GM23338 (cell line): Measurements from ENCODE around the gene LIX1. TPM values are rescaled to one million over a fixed set of nuclear protein-coding genes. Genes with fewer than 3 reads are reported as not detected.

Experiments
- ATAC-seq: fragments of 200-7000 bp; cut with Tn5 transposase; 3 replicates; pipeline ENCODE4 v1.9.1; 2020
- DNase-seq: peaks from one replicate; pipeline ENCODE4 v3.0.0-alpha.2; 2015; ENCODE audit warnings: low spot score
- H2AFZ ChIP-seq: fragments of 200-600 bp; sonication (generic); 2 replicates; pipeline ENCODE4 v1.8.0; 2016; ENCODE audit warnings: antibody characterized with exemption, mild to moderate bottlenecking, moderate library complexity
- H3F3A ChIP-seq: fragments of 200-600 bp; sonication (generic); replicated peaks from 2 replicates; pipeline ENCODE4 v1.8.0; 2017; ENCODE audit warnings: antibody characterized with exemption, mixed run types, low read depth
- H3K27ac ChIP-seq: fragments of 200-600 bp; sonication (generic); 2 replicates; pipeline ENCODE4 v1.6.1; 2016; ENCODE audit warnings: low read depth
- H3K27me3 ChIP-seq: fragments of 200-600 bp; sonication (generic); 2 replicates; pipeline ENCODE4 v1.8.0; 2016; ENCODE audit warnings: mild to moderate bottlenecking, mixed run types, moderate library complexity; ENCODE audit not compliant: insufficient read depth
- H3K36me3 ChIP-seq: fragments of 200-600 bp; sonication (generic); 2 replicates; pipeline ENCODE4 v1.8.0; 2016; ENCODE audit warnings: mild to moderate bottlenecking; ENCODE audit not compliant: insufficient read depth
- H3K4me1 ChIP-seq: fragments of 200-600 bp; sonication (generic); 2 replicates; pipeline ENCODE4 v1.8.0; 2016; ENCODE audit warnings: mild to moderate bottlenecking, moderate library complexity; ENCODE audit not compliant: insufficient read depth
- H3K4me2 ChIP-seq: fragments of 200-600 bp; sonication (generic); 2 replicates; pipeline ENCODE4 v1.7.1; 2017; ENCODE audit warnings: mixed run types
- H3K4me3 ChIP-seq: fragments of 200-600 bp; sonication (generic); 2 replicates; pipeline ENCODE4 v1.6.1; 2016; ENCODE audit warnings: mixed run types
- H3K79me2 ChIP-seq: fragments of 200-600 bp; sonication (generic); replicated peaks from 2 replicates; pipeline ENCODE4 v1.8.0; 2017; ENCODE audit warnings: mild to moderate bottlenecking; ENCODE audit not compliant: insufficient read depth
- H3K9me2 ChIP-seq: fragments of 200-600 bp; sonication (generic); 2 replicates; pipeline ENCODE4 v1.8.0; 2017; ENCODE audit not compliant: insufficient read depth
- H4K20me1 ChIP-seq: fragments of 200-600 bp; sonication (generic); replicated peaks from 2 replicates; pipeline ENCODE4 v1.8.0; 2017; ENCODE audit warnings: mild to moderate bottlenecking; ENCODE audit not compliant: insufficient read depth
- H3K27ac Mint-ChIP-seq: 2 replicates; pipeline ENCODE4 v1.8.0; 2020; ENCODE audit warnings: inconsistent platforms, mild to moderate bottlenecking, moderate library complexity, mixed read lengths
- H3K27me3 Mint-ChIP-seq: 3 replicates; pipeline ENCODE4 v1.8.0; 2022; ENCODE audit warnings: low read depth, mild to moderate bottlenecking, moderate library complexity, mixed read lengths, inconsistent platforms; ENCODE audit not compliant: insufficient read depth, poor library complexity
- H3K36me3 Mint-ChIP-seq: 3 replicates; pipeline ENCODE4 v1.8.0; 2021; ENCODE audit warnings: low read depth, mild to moderate bottlenecking, inconsistent platforms, moderate library complexity, mixed read lengths
- H3K4me1 Mint-ChIP-seq: 3 replicates; pipeline ENCODE4 v1.8.0; 2020; ENCODE audit warnings: mild to moderate bottlenecking, inconsistent platforms, mixed read lengths
- H3K4me3 Mint-ChIP-seq: 3 replicates; pipeline ENCODE4 v1.8.0; 2021; ENCODE audit warnings: moderate library complexity, mild to moderate bottlenecking, inconsistent platforms, mixed read lengths
- H3K9me3 Mint-ChIP-seq: 3 replicates; pipeline ENCODE4 v1.8.0; 2020; ENCODE audit warnings: moderate library complexity, mild to moderate bottlenecking, inconsistent platforms, mixed read lengths
- CREB1 ChIP-seq: fragments of 250-450 bp; sonication (Bioruptor Pico); IDR thresholded peaks from 2 replicates; pipeline ENCODE4 v1.5.0; 2020; ENCODE audit warnings: low read depth, mild to moderate bottlenecking, moderate library complexity
- EZH2 ChIP-seq: fragments of 200-600 bp; sonication (generic); IDR thresholded peaks from one replicate; pipeline ENCODE4 v1.8.0; 2017; ENCODE audit warnings: antibody characterized with exemption, mild to moderate bottlenecking, low read depth; ENCODE audit not compliant: unreplicated experiment
- JUNB ChIP-seq: IDR thresholded peaks from one replicate; pipeline ENCODE4 v1.6.1; 2016; ENCODE audit warnings: antibody characterized with exemption; ENCODE audit not compliant: unreplicated experiment
- NANOG ChIP-seq: IDR thresholded peaks from 2 replicates; pipeline ENCODE4 v1.6.1; 2016; ENCODE audit warnings: antibody characterized with exemption, borderline replicate concordance
- POLR2AphosphoS5 ChIP-seq: IDR thresholded peaks from 2 replicates; pipeline ENCODE4 v1.6.1; 2016; ENCODE audit warnings: antibody characterized with exemption, low read depth
- STAT1 ChIP-seq: IDR thresholded peaks from one replicate; pipeline ENCODE4 v1.6.1; 2016; ENCODE audit warnings: antibody characterized with exemption; ENCODE audit not compliant: unreplicated experiment
- ZNF114 ChIP-seq: fragments of 250-450 bp; sonication (Bioruptor Pico); IDR thresholded peaks from 2 replicates; pipeline ENCODE4 v1.5.0; 2020; ENCODE audit warnings: mild to moderate bottlenecking, moderate library complexity
- polyA plus RNA-seq: library from polyadenylated mRNA; unstranded; fragments of >200 nt; fragmentation: Nextera tagmentation; extraction: Ambion mirVana; gene quantifications from 2 replicates; pipeline ENCODE4 v1.2.1, GENCODE V29; 2016
- total RNA-seq: library from RNA; depleted of rRNA; stranded (reverse); fragments of >200 nt; shearing (Covaris generic); gene quantifications from 2 replicates; pipeline ENCODE4 v1.2.3, GENCODE V29; 2014
- TF ChIP-seq, protein P1 (sequence below): fragments of 250-450 bp; sonication (Bioruptor Pico); IDR thresholded peaks from 2 replicates; pipeline ENCODE4 v1.5.0; 2020; ENCODE audit warnings: mild to moderate bottlenecking, moderate library complexity
- TF ChIP-seq, protein P2 (sequence below): IDR thresholded peaks from 2 replicates; pipeline ENCODE4 v1.6.1; 2016; ENCODE audit warnings: antibody characterized with exemption

Gene LIX1
- total and polyA plus RNA-seq, 2 experiments from 2014 or later = 0.13 TPM; not detected in 1

GRCh38 chr5:97149709-97150108, 7.3 kb upstream of the LIX1 start (continued):
- TF ChIP-seq, protein P1, sequence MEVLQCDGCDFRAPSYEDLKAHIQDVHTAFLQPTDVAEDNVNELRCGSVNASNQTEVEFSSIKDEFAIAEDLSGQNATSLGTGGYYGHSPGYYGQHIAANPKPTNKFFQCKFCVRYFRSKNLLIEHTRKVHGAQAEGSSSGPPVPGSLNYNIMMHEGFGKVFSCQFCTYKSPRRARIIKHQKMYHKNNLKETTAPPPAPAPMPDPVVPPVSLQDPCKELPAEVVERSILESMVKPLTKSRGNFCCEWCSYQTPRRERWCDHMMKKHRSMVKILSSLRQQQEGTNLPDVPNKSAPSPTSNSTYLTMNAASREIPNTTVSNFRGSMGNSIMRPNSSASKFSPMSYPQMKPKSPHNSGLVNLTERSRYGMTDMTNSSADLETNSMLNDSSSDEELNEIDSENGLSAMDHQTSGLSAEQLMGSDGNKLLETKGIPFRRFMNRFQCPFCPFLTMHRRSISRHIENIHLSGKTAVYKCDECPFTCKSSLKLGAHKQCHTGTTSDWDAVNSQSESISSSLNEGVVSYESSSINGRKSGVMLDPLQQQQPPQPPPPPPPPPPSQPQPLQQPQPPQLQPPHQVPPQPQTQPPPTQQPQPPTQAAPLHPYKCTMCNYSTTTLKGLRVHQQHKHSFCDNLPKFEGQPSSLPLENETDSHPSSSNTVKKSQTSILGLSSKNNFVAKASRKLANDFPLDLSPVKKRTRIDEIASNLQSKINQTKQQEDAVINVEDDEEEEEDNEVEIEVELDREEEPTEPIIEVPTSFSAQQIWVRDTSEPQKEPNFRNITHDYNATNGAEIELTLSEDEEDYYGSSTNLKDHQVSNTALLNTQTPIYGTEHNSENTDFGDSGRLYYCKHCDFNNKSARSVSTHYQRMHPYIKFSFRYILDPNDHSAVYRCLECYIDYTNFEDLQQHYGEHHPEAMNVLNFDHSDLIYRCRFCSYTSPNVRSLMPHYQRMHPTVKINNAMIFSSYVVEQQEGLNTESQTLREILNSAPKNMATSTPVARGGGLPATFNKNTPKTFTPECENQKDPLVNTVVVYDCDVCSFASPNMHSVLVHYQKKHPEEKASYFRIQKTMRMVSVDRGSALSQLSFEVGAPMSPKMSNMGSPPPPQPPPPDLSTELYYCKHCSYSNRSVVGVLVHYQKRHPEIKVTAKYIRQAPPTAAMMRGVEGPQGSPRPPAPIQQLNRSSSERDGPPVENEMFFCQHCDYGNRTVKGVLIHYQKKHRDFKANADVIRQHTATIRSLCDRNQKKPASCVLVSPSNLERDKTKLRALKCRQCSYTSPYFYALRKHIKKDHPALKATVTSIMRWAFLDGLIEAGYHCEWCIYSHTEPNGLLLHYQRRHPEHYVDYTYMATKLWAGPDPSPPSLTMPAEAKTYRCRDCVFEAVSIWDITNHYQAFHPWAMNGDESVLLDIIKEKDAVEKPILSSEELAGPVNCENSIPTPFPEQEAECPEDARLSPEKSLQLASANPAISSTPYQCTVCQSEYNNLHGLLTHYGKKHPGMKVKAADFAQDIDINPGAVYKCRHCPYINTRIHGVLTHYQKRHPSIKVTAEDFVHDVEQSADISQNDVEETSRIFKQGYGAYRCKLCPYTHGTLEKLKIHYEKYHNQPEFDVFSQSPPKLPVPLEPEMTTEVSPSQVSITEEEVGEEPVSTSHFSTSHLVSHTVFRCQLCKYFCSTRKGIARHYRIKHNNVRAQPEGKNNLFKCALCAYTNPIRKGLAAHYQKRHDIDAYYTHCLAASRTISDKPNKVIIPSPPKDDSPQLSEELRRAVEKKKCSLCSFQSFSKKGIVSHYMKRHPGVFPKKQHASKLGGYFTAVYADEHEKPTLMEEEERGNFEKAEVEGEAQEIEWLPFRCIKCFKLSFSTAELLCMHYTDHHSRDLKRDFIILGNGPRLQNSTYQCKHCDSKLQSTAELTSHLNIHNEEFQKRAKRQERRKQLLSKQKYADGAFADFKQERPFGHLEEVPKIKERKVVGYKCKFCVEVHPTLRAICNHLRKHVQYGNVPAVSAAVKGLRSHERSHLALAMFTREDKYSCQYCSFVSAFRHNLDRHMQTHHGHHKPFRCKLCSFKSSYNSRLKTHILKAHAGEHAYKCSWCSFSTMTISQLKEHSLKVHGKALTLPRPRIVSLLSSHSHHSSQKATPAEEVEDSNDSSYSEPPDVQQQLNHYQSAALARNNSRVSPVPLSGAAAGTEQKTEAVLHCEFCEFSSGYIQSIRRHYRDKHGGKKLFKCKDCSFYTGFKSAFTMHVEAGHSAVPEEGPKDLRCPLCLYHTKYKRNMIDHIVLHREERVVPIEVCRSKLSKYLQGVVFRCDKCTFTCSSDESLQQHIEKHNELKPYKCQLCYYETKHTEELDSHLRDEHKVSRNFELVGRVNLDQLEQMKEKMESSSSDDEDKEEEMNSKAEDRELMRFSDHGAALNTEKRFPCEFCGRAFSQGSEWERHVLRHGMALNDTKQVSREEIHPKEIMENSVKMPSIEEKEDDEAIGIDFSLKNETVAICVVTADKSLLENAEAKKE (CRISPR knock-in tag) = no peak
- TF ChIP-seq ZNF114 (no peak), STAT1 (no peak), EZH2 (no peak), JUNB (no peak), NANOG (no peak), CREB1 (no peak)
- TF ChIP-seq, protein P2, sequence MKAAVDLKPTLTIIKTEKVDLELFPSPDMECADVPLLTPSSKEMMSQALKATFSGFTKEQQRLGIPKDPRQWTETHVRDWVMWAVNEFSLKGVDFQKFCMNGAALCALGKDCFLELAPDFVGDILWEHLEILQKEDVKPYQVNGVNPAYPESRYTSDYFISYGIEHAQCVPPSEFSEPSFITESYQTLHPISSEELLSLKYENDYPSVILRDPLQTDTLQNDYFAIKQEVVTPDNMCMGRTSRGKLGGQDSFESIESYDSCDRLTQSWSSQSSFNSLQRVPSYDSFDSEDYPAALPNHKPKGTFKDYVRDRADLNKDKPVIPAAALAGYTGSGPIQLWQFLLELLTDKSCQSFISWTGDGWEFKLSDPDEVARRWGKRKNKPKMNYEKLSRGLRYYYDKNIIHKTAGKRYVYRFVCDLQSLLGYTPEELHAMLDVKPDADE = no peak

GRCh38 chr5:97148288-97148687, 5.9 kb upstream of the LIX1 start:
- Histone ChIP-seq H3K79me2 (no peaks in the 10 kb centered on the region), H3K27ac (no peak overlapping the region), H3K9me2 (no peaks in the 10 kb centered on the region), H3K4me2 (no peak overlapping the region), H3F3A (no peaks in the 10 kb centered on the region), H3K4me1 (0 out of 2 replicates have a peak, but pooled peaks cover 3% of the 10 kb centered on the region), H4K20me1 (no peaks in the 10 kb centered on the region), H3K36me3 (no peaks in the 10 kb centered on the region), H3K4me3 (no peak overlapping the region), H3K27me3 (no peaks in the 10 kb centered on the region), H2AFZ (no peak overlapping the region)
- ATAC-seq = no peak
- no peaks in the 10 kb centered on the region for H3K36me3 Mint-ChIP-seq
- no peaks in the 10 kb centered on the region for H3K9me3 Mint-ChIP-seq
- no peak for DNase-seq
- H3K4me3 Mint-ChIP-seq = no peak overlapping the region
- H3K27ac Mint-ChIP-seq = no peak overlapping the region
- no peaks in the 10 kb centered on the region for H3K27me3 Mint-ChIP-seq
- H3K4me1 Mint-ChIP-seq = peaks cover 5% of the 10 kb centered on the region; the same call in 2 of the 3 replicates
- TF ChIP-seq, protein P1 (CRISPR knock-in tag) = no peak
- TF ChIP-seq POLR2AphosphoS5 = no peak
- TF ChIP-seq JUNB = no peak
